ENCODE measurements around the gene TBL1XR1. TPM values are rescaled to one million over a fixed set of nuclear protein-coding genes. Genes with fewer than 3 reads are reported as not detected.

The TBL1XR1 gene
- total RNA-seq, 1 experiment from 2014 or later: 175 TPM

- H3K9me3 Mint-ChIP-seq: no peaks in the 10 kb centered on the region
- H3K4me1 Mint-ChIP-seq: peaks cover 8 to 11% of the 10 kb centered on the region in 2 experiments; a peak in 3 of 4 replicates
- Histone ChIP-seq H4K91ac (ENCODE audit: insufficient read length, low read depth, low read length) (no peak overlapping the region), H3K79me1 (ENCODE audit: insufficient read depth, low read depth, low read length, poor library complexity, severe bottlenecking) (no peaks in the 10 kb centered on the region), H3T11ph (ENCODE audit: low read length) (no peak overlapping the region), H2BK15ac (ENCODE audit: low read depth, low read length) (no peak overlapping the region), H3K56ac (ENCODE audit: insufficient read length, low read depth, low read length) (no peak overlapping the region), H2BK20ac (ENCODE audit: low read depth, low read length, poor library complexity, severe bottlenecking) (no peak overlapping the region), H3K23ac (ENCODE audit: insufficient read length, low read depth, low read length) (no peak overlapping the region), H3K27ac (ENCODE audit: insufficient read length, low read depth, low read length) (no peak overlapping the region), H3K79me2 (ENCODE audit: insufficient read depth, low read length) (no peaks in the 10 kb centered on the region), H2BK120ac (ENCODE audit: low read depth, low read length, poor library complexity, severe bottlenecking) (no peak overlapping the region), H3K23me2 (ENCODE audit: insufficient read length, low read depth, low read length, poor library complexity, severe bottlenecking) (no peaks in the 10 kb centered on the region), H3K4me2 (ENCODE audit: insufficient read depth, insufficient read length, low read length) (no peak overlapping the region), H3K4ac (ENCODE audit: low read depth, low read length) (no peak overlapping the region), H4K8ac (replicated peaks; ENCODE audit: insufficient read length, low read depth, low read length) (no peak overlapping the region), H2AFZ (ENCODE audit: low read length) (no peak overlapping the region), H3K4me1 (ENCODE audit: insufficient read depth, low read length) (no peaks in the 10 kb centered on the region), H2AK5ac (ENCODE audit: insufficient read length, low read length) (no peak overlapping the region), H2BK12ac (ENCODE audit: insufficient read length, low read depth, low read length) (no peak overlapping the region), H4K20me1 (ENCODE audit: control insufficient read depth, insufficient read depth, insufficient read length) (no peaks in the 10 kb centered on the region), H3K14ac (ENCODE audit: insufficient read depth, low read length) (no peak overlapping the region), H3K9me3 (ENCODE audit: control insufficient read depth, low read depth, low read length) (no peaks in the 10 kb centered on the region), H2BK5ac (ENCODE audit: insufficient read length, low read length) (no peak overlapping the region), H3K9ac (ENCODE audit: extremely low read depth, insufficient read length, low read length) (no peak overlapping the region), H3K18ac (ENCODE audit: insufficient read length, low read depth, low read length) (no peak overlapping the region), H4K5ac (ENCODE audit: insufficient read length, low read depth, low read length) (no peak overlapping the region), H3K27me3 (ENCODE audit: insufficient read depth, low read length) (no peaks in the 10 kb centered on the region)
- H3K27me3 Mint-ChIP-seq (ENCODE audit: low read depth): no peaks in the 10 kb centered on the region
- no peak for DNase-seq
- H3K4me3 Mint-ChIP-seq: no peak overlapping the region
- no peak for TF ChIP-seq CTCF (conservative IDR thresholded peaks at IDR 0.05)
- peaks cover 24 to 68% (median 67%) of the 10 kb centered on the region in 3 experiments; a peak in 6 of 7 replicates for H3K36me3 Mint-ChIP-seq (ENCODE audit: insufficient read depth in 1 of 3, low read depth in 3 of 3)
- no peak overlapping the region for H3K27ac Mint-ChIP-seq
- no CpG with 5 or more reads among the region's 4 CpGs for WGBS (ENCODE audit: extremely low coverage, insufficient read length, low lambda C conversion rate)
Observed at GRCh38 chr3:177037241-177037640, 160.0 kb downstream of the TBL1XR1 start.

Measured in H9 (cell line).